ENCODE measurements around the gene ARSD.
"Not testable (repeated sequence)": the region's sequence is repeated elsewhere in the genome, so short reads cannot be mapped to it uniquely, and the experiment has no call there.

The ARSD gene

DNA sequence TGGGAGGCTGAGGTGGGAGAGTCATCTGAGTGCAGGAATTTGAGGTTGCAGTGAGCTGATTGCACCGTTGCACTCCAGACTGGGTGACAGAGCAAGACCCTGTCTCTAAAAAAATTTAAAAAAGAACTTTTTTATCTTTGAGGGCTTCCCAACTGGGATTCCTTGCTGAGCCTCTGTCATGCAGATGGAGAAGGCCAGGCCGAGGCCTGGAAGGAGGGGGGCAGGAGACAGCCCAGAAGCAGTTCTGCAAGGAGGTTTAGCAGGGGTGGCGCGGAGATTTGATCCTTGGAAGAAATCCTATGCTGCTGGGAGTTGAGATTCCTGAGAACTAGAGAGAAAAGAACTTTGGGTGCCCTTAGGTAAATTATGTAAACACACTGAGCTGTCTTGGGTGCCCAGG, 2.5 kb upstream of the ARSD start:
- Histone ChIP-seq H3K4me3 (ENCODE audit: low read depth, low read length) (peak overlapping the region; percentile 35), H3K9ac (ENCODE audit: low read depth, low read length) (peak overlapping the region; percentile 46; the same call in 1 of the 2 replicates)

DNA sequence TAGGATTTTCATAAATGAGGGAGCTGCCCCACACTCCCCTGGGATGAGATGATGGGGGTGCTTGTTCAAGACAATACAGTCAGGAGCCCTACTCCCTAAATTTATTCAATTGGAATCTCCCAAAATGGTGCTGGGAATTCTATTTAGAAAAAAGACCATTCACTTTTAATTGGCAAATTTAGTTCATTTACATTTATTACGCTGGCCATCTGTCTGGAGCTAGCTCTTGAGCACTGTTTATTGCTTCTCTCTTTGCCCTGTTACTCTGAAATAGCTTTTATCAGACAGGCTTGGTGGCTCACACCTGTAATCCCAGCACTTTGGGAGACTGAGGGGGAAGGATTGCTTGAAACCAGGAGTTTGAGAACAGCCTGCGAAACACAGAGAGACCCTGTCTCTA, 2.0 kb upstream of the ARSD start:
- Histone ChIP-seq H3K9ac (ENCODE audit: low read depth, low read length) (peak overlapping the region; percentile 46; the same call in 1 of the 2 replicates), H3K4me1 (ENCODE audit: control insufficient read depth, insufficient read depth, low read length) (peaks cover 45% of the 10 kb centered on the region), H3K27ac (ENCODE audit: low read depth, low read length) (peak overlapping the region; percentile 86), H3K36me3 (ENCODE audit: control insufficient read depth, insufficient read depth, low read length) (no peaks in the 10 kb centered on the region), H3K27me3 (ENCODE audit: control insufficient read depth, insufficient read depth, low read length) (no peaks in the 10 kb centered on the region), H3K4me3 (ENCODE audit: low read depth, low read length) (peak overlapping the region; percentile 35; the same call in 1 of the 2 replicates), H3K9me3 (ENCODE audit: control insufficient read depth, insufficient read depth, low read length) (no peaks in the 10 kb centered on the region)

More for the DNA sequence above, 2.5 kb upstream of the ARSD start:
- no peaks in the 10 kb centered on the region for H3K9me3 ChIP-seq (ENCODE audit: control insufficient read depth, insufficient read depth, low read length)
- no peaks in the 10 kb centered on the region for H3K36me3 ChIP-seq (ENCODE audit: control insufficient read depth, insufficient read depth, low read length)
- peak overlapping the region; percentile 86 for H3K27ac ChIP-seq (ENCODE audit: low read depth, low read length)
- H3K4me1 ChIP-seq (ENCODE audit: control insufficient read depth, insufficient read depth, low read length) = peaks cover 40% of the 10 kb centered on the region
- no peaks in the 10 kb centered on the region for H3K27me3 ChIP-seq (ENCODE audit: control insufficient read depth, insufficient read depth, low read length)

DNA sequence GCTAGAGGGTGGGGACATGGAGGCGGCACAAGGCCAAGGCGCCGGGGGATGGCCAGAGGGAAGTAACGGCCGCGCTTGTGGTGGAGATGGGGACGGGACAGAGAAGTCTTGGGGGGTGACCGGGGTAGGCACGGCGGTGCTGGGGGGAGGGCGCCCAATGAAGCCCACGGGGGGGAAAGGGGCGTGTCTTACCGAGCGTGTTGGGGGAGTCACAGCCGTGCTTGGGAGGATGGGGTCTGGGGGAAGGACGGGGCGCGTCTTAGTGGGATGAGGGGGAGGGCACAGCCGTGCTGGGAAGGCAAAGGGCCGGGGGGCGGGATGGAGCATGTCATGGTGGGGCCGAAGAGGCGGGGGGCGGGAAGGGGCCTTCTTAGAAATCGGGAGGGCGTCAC, 952 bp downstream of the ARSD start:
- Histone ChIP-seq H3K27ac (ENCODE audit: low read depth, low read length) (peak overlapping the region; percentile 98), H3K9ac (ENCODE audit: low read depth, low read length) (peak overlapping the region; percentile 82), H3K4me3 (ENCODE audit: low read depth, low read length) (peak overlapping the region; percentile 71), H3K4me1 (ENCODE audit: control insufficient read depth, insufficient read depth, low read length) (peaks cover 45% of the 10 kb centered on the region), H3K36me3 (ENCODE audit: control insufficient read depth, insufficient read depth, low read length) (no peaks in the 10 kb centered on the region), H3K27me3 (ENCODE audit: control insufficient read depth, insufficient read depth, low read length) (no peaks in the 10 kb centered on the region), H3K9me3 (ENCODE audit: control insufficient read depth, insufficient read depth, low read length) (no peaks in the 10 kb centered on the region)

DNA sequence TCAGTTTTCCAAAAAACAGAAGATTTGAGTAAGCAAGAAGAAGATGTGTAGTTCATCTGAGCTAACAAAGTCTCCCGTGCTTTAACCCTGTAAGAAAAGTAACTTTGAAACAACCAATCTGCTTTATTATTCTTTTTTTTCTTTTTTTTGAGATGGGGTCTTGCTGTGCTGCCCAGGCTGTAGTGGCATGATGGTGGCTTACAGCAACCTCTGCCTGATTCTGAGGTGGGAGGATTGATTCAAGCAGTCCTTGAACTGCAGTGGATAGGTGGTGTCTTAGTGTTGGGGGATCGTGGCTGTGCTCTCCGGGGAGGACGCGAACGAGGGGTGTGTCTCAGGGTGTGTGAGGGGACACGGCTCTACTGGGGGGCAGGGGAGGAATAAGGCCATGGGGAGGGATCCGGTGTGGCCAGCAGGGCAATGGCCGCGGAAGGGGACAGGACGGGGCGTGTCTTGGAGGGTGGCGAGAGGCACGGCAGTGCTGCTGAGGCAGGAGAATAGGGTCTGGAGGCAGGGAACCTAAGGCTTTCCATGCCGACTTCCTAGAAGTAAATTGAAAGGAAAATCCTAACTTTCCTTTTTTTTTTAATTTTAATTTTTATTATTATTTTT, 2.4 kb downstream of the ARSD start:
- Histone ChIP-seq H3K9ac (ENCODE audit: low read depth, low read length) (no peak overlapping the region), H3K36me3 (ENCODE audit: control insufficient read depth, insufficient read depth, low read length) (no peaks in the 10 kb centered on the region), H3K9me3 (ENCODE audit: control insufficient read depth, insufficient read depth, low read length) (no peaks in the 10 kb centered on the region), H3K4me3 (ENCODE audit: low read depth, low read length) (no peak overlapping the region), H3K27me3 (ENCODE audit: control insufficient read depth, insufficient read depth, low read length) (no peaks in the 10 kb centered on the region), H3K27ac (ENCODE audit: low read depth, low read length) (peak overlapping the region; percentile 55), H3K4me1 (ENCODE audit: control insufficient read depth, insufficient read depth, low read length) (peaks cover 35% of the 10 kb centered on the region)

DNA sequence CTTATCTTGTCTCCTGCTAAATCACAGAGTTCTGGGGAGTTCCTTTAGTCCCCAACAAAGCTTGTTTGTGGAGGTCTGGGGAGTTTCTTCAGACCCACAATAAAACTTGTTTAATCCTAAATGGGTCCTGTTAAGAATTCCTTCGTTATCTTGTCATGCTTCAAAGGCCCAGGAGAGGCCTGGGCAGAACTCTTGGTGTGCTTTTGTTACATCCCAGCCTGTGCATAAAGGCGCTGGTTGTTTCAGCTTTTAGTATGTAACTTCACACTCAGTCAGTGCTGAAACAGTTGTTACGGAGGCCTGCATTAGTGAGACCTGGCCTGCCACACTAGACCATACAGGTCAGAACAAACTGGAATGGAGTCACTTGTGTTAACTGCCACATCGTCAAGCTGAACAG, 2.9 kb downstream of the ARSD start:
- H3K4me3 ChIP-seq (ENCODE audit: low read depth, low read length); H3K27me3 ChIP-seq (ENCODE audit: control insufficient read depth, insufficient read depth, low read length); H3K36me3 ChIP-seq (ENCODE audit: control insufficient read depth, insufficient read depth, low read length); H3K9ac ChIP-seq (ENCODE audit: low read depth, low read length); H3K9me3 ChIP-seq (ENCODE audit: control insufficient read depth, insufficient read depth, low read length): not testable (repeated sequence)
- Histone ChIP-seq H3K4me1 (ENCODE audit: control insufficient read depth, insufficient read depth, low read length) (peaks cover 33% of the 10 kb centered on the region), H3K27ac (ENCODE audit: low read depth, low read length) (peak overlapping the region; percentile 55)

DNA sequence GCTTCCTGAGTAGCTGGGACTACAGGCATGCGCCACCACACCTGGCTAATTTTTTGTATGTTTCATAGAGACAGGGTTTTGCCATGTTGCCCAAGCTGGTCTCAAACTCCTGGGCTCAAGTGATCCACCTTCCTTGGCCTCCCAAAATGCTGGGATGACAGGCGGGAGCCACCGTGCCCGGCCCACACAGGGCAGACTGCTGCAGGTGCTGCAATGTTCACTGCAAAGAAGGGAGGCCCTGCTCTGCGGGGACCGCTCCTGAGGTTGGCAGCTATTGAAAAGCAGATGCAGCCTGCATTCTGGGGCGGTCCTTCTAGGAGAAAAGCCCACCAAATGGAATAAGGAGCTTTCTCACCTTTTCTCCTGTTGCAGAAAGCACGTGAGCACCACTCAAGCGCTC, 5.0 kb downstream of the ARSD start:
- Histone ChIP-seq H3K27me3 (ENCODE audit: control insufficient read depth, insufficient read depth, low read length) (no peaks in the 10 kb centered on the region), H3K9me3 (ENCODE audit: control insufficient read depth, insufficient read depth, low read length) (no peaks in the 10 kb centered on the region), H3K9ac (ENCODE audit: low read depth, low read length) (no peak overlapping the region), H3K36me3 (ENCODE audit: control insufficient read depth, insufficient read depth, low read length) (no peaks in the 10 kb centered on the region), H3K27ac (ENCODE audit: low read depth, low read length) (no peak overlapping the region), H3K4me3 (ENCODE audit: low read depth, low read length) (no peak overlapping the region), H3K4me1 (ENCODE audit: control insufficient read depth, insufficient read depth, low read length) (peaks cover 17% of the 10 kb centered on the region)

DNA sequence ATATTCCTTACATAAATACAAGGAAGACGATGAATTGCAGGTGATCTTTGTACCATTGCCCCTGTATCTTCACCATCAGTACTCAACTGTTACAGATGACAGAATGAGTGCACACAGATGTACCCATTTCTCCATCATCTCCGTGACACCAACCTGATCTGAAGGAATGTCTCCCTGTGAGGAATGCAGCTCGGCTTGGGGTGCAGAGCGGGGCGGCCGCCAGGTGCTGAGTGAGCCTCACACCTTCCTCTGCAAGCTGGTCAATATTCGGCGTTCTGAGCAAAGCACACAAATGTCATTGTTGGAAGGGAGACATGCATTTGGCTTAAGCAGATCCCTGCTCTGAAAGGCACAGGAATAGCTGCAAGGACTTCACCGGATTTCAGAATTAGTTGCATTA, 7.4 kb downstream of the ARSD start:
- no peaks in the 10 kb centered on the region for H3K27me3 ChIP-seq (ENCODE audit: control insufficient read depth, insufficient read depth, low read length)
- no peaks in the 10 kb centered on the region for H3K9me3 ChIP-seq (ENCODE audit: control insufficient read depth, insufficient read depth, low read length)
- H3K27ac ChIP-seq (ENCODE audit: low read depth, low read length) = no peak overlapping the region
- H3K4me3 ChIP-seq (ENCODE audit: low read depth, low read length) = no peak overlapping the region
- no peak overlapping the region for H3K9ac ChIP-seq (ENCODE audit: low read depth, low read length)
- H3K36me3 ChIP-seq (ENCODE audit: control insufficient read depth, insufficient read depth, low read length) = no peaks in the 10 kb centered on the region
- H3K4me1 ChIP-seq (ENCODE audit: control insufficient read depth, insufficient read depth, low read length) = peaks cover 11% of the 10 kb centered on the region

DNA sequence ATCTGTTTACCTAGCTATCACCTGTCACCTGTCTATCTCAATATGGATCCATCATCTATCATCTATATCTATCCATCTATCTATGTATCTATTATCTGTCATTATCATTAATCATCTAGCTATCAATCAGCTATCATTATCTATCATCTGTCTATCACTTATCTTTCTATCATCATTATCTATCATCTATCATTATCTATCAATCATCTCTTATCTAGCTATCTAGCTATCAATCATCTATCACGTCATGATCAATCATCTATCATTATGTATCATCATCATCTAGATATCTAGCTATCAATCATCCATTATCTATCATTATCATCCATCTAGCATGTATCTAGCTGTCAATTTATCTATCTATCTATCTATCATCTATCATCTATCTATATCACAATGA, 7.9 kb downstream of the ARSD start:
- Histone ChIP-seq H3K36me3 (ENCODE audit: control insufficient read depth, insufficient read depth, low read length) (no peaks in the 10 kb centered on the region), H3K9me3 (ENCODE audit: control insufficient read depth, insufficient read depth, low read length) (no peaks in the 10 kb centered on the region), H3K4me3 (ENCODE audit: low read depth, low read length) (no peak overlapping the region), H3K27me3 (ENCODE audit: control insufficient read depth, insufficient read depth, low read length) (no peaks in the 10 kb centered on the region), H3K27ac (ENCODE audit: low read depth, low read length) (no peak overlapping the region), H3K4me1 (ENCODE audit: control insufficient read depth, insufficient read depth, low read length) (peaks cover 5% of the 10 kb centered on the region), H3K9ac (ENCODE audit: low read depth, low read length) (no peak overlapping the region)

DNA sequence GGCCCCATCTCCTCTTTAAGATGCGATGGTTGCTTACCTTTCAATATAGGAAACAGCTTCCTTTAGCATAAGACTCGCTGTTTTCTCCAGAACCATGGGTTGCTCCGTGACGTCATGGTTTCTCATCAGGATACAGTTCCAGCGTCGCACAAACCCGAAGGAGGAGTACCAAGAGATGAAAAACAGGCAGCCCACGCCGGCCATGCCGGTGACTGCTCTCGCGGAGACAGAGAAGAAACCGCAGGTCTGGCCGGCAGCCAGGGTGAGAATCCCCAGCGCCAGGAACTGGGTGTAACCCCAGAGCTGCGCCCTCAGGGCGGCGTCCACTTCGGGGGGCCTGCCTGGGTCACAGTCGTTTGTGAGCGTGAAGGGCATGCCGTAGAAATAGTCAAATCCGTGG, 11.4 kb downstream of the ARSD start:
- no peak overlapping the region for H3K27ac ChIP-seq (ENCODE audit: low read depth, low read length)
- no peaks in the 10 kb centered on the region for H3K27me3 ChIP-seq (ENCODE audit: control insufficient read depth, insufficient read depth, low read length)
- no peaks in the 10 kb centered on the region for H3K36me3 ChIP-seq (ENCODE audit: control insufficient read depth, insufficient read depth, low read length)
- no peak overlapping the region for H3K4me3 ChIP-seq (ENCODE audit: low read depth, low read length)
- H3K9ac ChIP-seq (ENCODE audit: low read depth, low read length) = no peak overlapping the region
- peaks cover 12% of the 10 kb centered on the region for H3K4me1 ChIP-seq (ENCODE audit: control insufficient read depth, insufficient read depth, low read length)
- no peaks in the 10 kb centered on the region for H3K9me3 ChIP-seq (ENCODE audit: control insufficient read depth, insufficient read depth, low read length)

DNA sequence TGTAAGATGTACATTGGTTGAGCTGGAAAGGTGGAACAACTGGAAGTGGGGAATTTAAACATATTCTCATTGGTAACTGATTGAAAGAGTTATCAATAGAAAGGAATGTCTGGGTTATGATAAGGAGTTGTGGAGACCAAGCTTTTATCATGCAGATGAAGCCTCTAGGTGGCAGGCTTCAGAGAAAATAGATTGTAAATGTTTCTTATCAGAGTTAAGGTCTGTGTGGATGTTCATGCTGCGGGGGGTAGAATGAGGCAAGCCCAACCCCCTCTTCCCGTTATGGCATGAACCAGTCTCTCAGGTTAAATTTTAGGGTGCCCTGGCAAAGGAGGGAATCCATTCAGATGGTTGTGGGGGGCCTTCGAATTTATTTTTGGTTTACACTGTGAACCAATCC, 16.0 kb downstream of the ARSD start:
- peaks cover 17% of the 10 kb centered on the region for H3K4me1 ChIP-seq (ENCODE audit: control insufficient read depth, insufficient read depth, low read length)
- H3K27me3 ChIP-seq (ENCODE audit: control insufficient read depth, insufficient read depth, low read length) = no peaks in the 10 kb centered on the region
- H3K36me3 ChIP-seq (ENCODE audit: control insufficient read depth, insufficient read depth, low read length) = no peaks in the 10 kb centered on the region
- H3K4me3 ChIP-seq (ENCODE audit: low read depth, low read length) = no peak overlapping the region
- no peaks in the 10 kb centered on the region for H3K9me3 ChIP-seq (ENCODE audit: control insufficient read depth, insufficient read depth, low read length)
- H3K9ac ChIP-seq (ENCODE audit: low read depth, low read length) = peak overlapping the region; percentile 35; the same call in 1 of the 2 replicates
- H3K27ac ChIP-seq (ENCODE audit: low read depth, low read length) = peak overlapping the region; percentile 54

DNA sequence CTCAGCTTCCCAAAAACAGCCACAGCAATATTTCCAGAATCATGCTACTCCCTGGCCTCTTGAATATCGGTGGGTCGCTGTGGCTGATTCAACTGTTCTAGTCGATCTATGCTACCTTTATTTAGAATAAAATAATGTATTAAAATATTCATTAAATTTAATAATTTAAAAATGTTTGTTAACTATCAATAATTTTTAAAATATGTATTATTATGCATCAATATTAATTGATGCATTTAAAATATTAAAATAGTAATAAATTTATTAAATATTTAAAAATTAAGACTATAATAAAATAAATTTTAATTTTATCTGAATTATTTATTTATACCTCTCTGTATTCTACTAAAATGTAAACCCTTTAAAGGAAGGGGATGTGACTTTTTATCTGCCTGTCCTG, 19.0 kb downstream of the ARSD start:
- Histone ChIP-seq H3K4me1 (ENCODE audit: control insufficient read depth, insufficient read depth, low read length) (peaks cover 17% of the 10 kb centered on the region), H3K4me3 (ENCODE audit: low read depth, low read length) (no peak overlapping the region), H3K9ac (ENCODE audit: low read depth, low read length) (no peak overlapping the region), H3K36me3 (ENCODE audit: control insufficient read depth, insufficient read depth, low read length) (no peaks in the 10 kb centered on the region), H3K9me3 (ENCODE audit: control insufficient read depth, insufficient read depth, low read length) (no peaks in the 10 kb centered on the region), H3K27ac (ENCODE audit: low read depth, low read length) (no peak overlapping the region), H3K27me3 (ENCODE audit: control insufficient read depth, insufficient read depth, low read length) (no peaks in the 10 kb centered on the region)

Measured in HUES48 (cell line).